HUDEP-2 (cell line): ENCODE results near the gene GCLC.

Experiments
- DNase-seq, 76 experiments: peaks; one replicate each; lab custom pipeline; 2025; ENCODE audit not compliant: unreplicated experiment in 76 of 76; lab: John Stamatoyannopoulos, UW

Gene GCLC

GRCh38 chr6:53528107-53528506 lies 16.8 kb downstream of the GCLC start:
- no peak for DNase-seq

GRCh38 chr6:53527249-53527765 lies 17.6 kb downstream of the GCLC start:
- DNase-seq, result no peak

- DNase-seq, result no peak
Measured at GRCh38 chr6:53526000-53526399, 18.9 kb downstream of the GCLC start.

GRCh38 chr6:53524455-53524815 lies 20.5 kb downstream of the GCLC start:
- DNase-seq, result no peak

GRCh38 chr6:53523511-53524454 lies 21.1 kb downstream of the GCLC start:
- no peak for DNase-seq

- no peak for DNase-seq
Measured at GRCh38 chr6:53520320-53520928, 24.5 kb downstream of the GCLC start.

GRCh38 chr6:53518862-53519261 lies 26.0 kb downstream of the GCLC start:
- no peak for DNase-seq

- no peak for DNase-seq
Measured at GRCh38 chr6:53517021-53517420, 27.9 kb downstream of the GCLC start.

- DNase-seq, result no peak
Measured at GRCh38 chr6:53514677-53515076, 30.2 kb downstream of the GCLC start.

- DNase-seq, result no peak
Measured at GRCh38 chr6:53513519-53513966, 31.4 kb downstream of the GCLC start.

- no peak for DNase-seq
Measured at GRCh38 chr6:53513056-53513455, 31.8 kb downstream of the GCLC start.

- DNase-seq, result no peak
Measured at GRCh38 chr6:53512626-53513025, 32.3 kb downstream of the GCLC start.

GRCh38 chr6:53510746-53511145 lies 34.2 kb downstream of the GCLC start:
- no peak for DNase-seq

GRCh38 chr6:53506872-53507271 lies 38.0 kb downstream of the GCLC start:
- no peak for DNase-seq

- DNase-seq, result no peak
Measured at GRCh38 chr6:53504512-53504911, 40.4 kb downstream of the GCLC start.

- DNase-seq, result no peak
Measured at GRCh38 chr6:53503060-53503459, 41.8 kb downstream of the GCLC start.

- no peak for DNase-seq
Measured at GRCh38 chr6:53501432-53501831, 43.5 kb downstream of the GCLC start.

- no peak for DNase-seq
Measured at GRCh38 chr6:53500095-53500494, 44.8 kb downstream of the GCLC start.

GRCh38 chr6:53499094-53499493 lies 45.8 kb downstream of the GCLC start:
- DNase-seq, result no peak

GRCh38 chr6:53498649-53499048 lies 46.3 kb downstream of the GCLC start:
- no peak for DNase-seq

GRCh38 chr6:53497905-53498304 lies 47.0 kb downstream of the GCLC start:
- no peak for DNase-seq
